Smooth muscle cell of the umbilical artery (primary cell): ENCODE measurements around the gene PCDH19. TPM values are rescaled to one million over a fixed set of nuclear protein-coding genes. Genes with fewer than 3 reads are reported as not detected.

Experiments
- total RNA-seq: library from RNA; depleted of rRNA; stranded (reverse); fragments of >200 nt; gene quantifications from 2 replicates; pipeline ENCODE4 v1.2.3, GENCODE V29; 2014

Gene PCDH19, protein sequence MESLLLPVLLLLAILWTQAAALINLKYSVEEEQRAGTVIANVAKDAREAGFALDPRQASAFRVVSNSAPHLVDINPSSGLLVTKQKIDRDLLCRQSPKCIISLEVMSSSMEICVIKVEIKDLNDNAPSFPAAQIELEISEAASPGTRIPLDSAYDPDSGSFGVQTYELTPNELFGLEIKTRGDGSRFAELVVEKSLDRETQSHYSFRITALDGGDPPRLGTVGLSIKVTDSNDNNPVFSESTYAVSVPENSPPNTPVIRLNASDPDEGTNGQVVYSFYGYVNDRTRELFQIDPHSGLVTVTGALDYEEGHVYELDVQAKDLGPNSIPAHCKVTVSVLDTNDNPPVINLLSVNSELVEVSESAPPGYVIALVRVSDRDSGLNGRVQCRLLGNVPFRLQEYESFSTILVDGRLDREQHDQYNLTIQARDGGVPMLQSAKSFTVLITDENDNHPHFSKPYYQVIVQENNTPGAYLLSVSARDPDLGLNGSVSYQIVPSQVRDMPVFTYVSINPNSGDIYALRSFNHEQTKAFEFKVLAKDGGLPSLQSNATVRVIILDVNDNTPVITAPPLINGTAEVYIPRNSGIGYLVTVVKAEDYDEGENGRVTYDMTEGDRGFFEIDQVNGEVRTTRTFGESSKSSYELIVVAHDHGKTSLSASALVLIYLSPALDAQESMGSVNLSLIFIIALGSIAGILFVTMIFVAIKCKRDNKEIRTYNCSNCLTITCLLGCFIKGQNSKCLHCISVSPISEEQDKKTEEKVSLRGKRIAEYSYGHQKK (N-terminal part only)
- 0.69 and 1.2 TPM in 2 replicates for total RNA-seq

GRCh38 chrX:100409610-100410590 is at the start of gene PCDH19:
Gene PCDH19 (minus strand): TSS chrX:100410273. CDS start chrX:100408597, 1,676 bp downstream.

Other genes with a start within 250 kb of the PCDH19 start
- gene TNMD, start 174.7 kb upstream of the PCDH19 start, total RNA-seq, result not detected in 2 replicates
- 36.6 and 84.3 TPM in 2 replicates for gene TSPAN6, start 226.5 kb upstream of the PCDH19 start, total RNA-seq
- gene SRPX2, start 233.9 kb upstream of the PCDH19 start, total RNA-seq, result 122 and 176 TPM in 2 replicates